KMS-11 (cell line): Measurements from ENCODE around the gene ARID1B.

Source experiments
- H2AFZ ChIP-seq: fragments of 200-600 bp; sonication (generic); 2 replicates; pipeline ENCODE4 v1.6.1; 2016; ENCODE audit warnings: antibody characterized with exemption, mixed run types, low read depth
- H3K27ac ChIP-seq: fragments of 200-600 bp; sonication (generic); 2 replicates; pipeline ENCODE4 v1.6.1; 2016; ENCODE audit warnings: mild to moderate bottlenecking, mixed run types
- H3K27me3 ChIP-seq: fragments of 200-600 bp; sonication (generic); 2 replicates; pipeline ENCODE4 v1.6.1; 2017; ENCODE audit warnings: mild to moderate bottlenecking, low read depth, mixed run types, moderate library complexity; ENCODE audit not compliant: insufficient read depth
- H3K36me3 ChIP-seq: fragments of 200-600 bp; sonication (generic); 2 replicates; pipeline ENCODE4 v1.6.1; 2017; ENCODE audit warnings: mild to moderate bottlenecking, mixed run types; ENCODE audit not compliant: insufficient read depth
- H3K4me1 ChIP-seq: fragments of 200-600 bp; sonication (generic); 2 replicates; pipeline ENCODE4 v1.6.1; 2016; ENCODE audit warnings: mild to moderate bottlenecking, low read depth, mixed run types; ENCODE audit not compliant: poor library complexity, severe bottlenecking
- H3K4me2 ChIP-seq: fragments of 200-600 bp; sonication (generic); 2 replicates; pipeline ENCODE4 v1.7.0; 2016; ENCODE audit warnings: mild to moderate bottlenecking, mixed run types
- H3K4me3 ChIP-seq: fragments of 200-600 bp; sonication (generic); IDR thresholded peaks from 2 replicates; pipeline ENCODE4 v1.6.1; 2017; ENCODE audit warnings: low read depth, low read length, mixed read lengths; ENCODE audit not compliant: insufficient read depth
- H3K79me2 ChIP-seq: fragments of 200-600 bp; sonication (generic); 2 replicates; pipeline ENCODE4 v1.6.1; 2016; ENCODE audit warnings: low read depth, mixed run types; ENCODE audit not compliant: insufficient read depth
- H3K9ac ChIP-seq: fragments of 200-600 bp; sonication (generic); 2 replicates; pipeline ENCODE4 v1.6.1; 2016; ENCODE audit warnings: mild to moderate bottlenecking, mixed run types
- H4K20me1 ChIP-seq: fragments of 200-600 bp; sonication (generic); 2 replicates; pipeline ENCODE4 v1.6.1; 2016; ENCODE audit warnings: mild to moderate bottlenecking, mixed run types; ENCODE audit not compliant: insufficient read depth
- CTCF ChIP-seq: fragments of 200-600 bp; sonication (generic); conservative IDR thresholded peaks from 2 replicates; pipeline ENCODE4 v1.6.1; 2017; ENCODE audit warnings: low read depth, mild to moderate bottlenecking, antibody characterized with exemption, low read length, moderate library complexity, mixed read lengths

The ARID1B gene

GRCh38 chr6:157158897-157159296, 381.7 kb downstream of the ARID1B start:
- no peak overlapping the region for H3K9ac ChIP-seq
- no peak overlapping the region for H2AFZ ChIP-seq
- no peak overlapping the region for H3K4me3 ChIP-seq
- H3K27me3 ChIP-seq, result no peaks in the 10 kb centered on the region
- H4K20me1 ChIP-seq, result no peaks in the 10 kb centered on the region
- no peaks in the 10 kb centered on the region for H3K36me3 ChIP-seq
- no peak for TF ChIP-seq CTCF
- no peak overlapping the region for H3K4me2 ChIP-seq
- no peaks in the 10 kb centered on the region for H3K4me1 ChIP-seq
- H3K27ac ChIP-seq, result no peak overlapping the region
- H3K79me2 ChIP-seq, result no peaks in the 10 kb centered on the region

GRCh38 chr6:157159348-157159747, 382.2 kb downstream of the ARID1B start:
- Histone ChIP-seq H3K27ac (no peak overlapping the region), H3K4me1 (no peaks in the 10 kb centered on the region), H3K36me3 (no peaks in the 10 kb centered on the region), H2AFZ (no peak overlapping the region), H3K4me2 (no peak overlapping the region), H3K27me3 (no peaks in the 10 kb centered on the region), H3K79me2 (no peaks in the 10 kb centered on the region), H3K9ac (no peak overlapping the region), H4K20me1 (no peaks in the 10 kb centered on the region), H3K4me3 (no peak overlapping the region)
- no peak for TF ChIP-seq CTCF

GRCh38 chr6:157161912-157162311, 384.7 kb downstream of the ARID1B start:
- no peaks in the 10 kb centered on the region for H3K36me3 ChIP-seq
- H3K4me3 ChIP-seq, result no peak overlapping the region
- H3K27ac ChIP-seq, result no peak overlapping the region
- H4K20me1 ChIP-seq, result no peaks in the 10 kb centered on the region
- H3K9ac ChIP-seq, result no peak overlapping the region
- no peak for TF ChIP-seq CTCF
- no peak overlapping the region for H3K4me2 ChIP-seq
- no peak overlapping the region for H2AFZ ChIP-seq
- no peaks in the 10 kb centered on the region for H3K4me1 ChIP-seq
- no peaks in the 10 kb centered on the region for H3K27me3 ChIP-seq
- H3K79me2 ChIP-seq, result no peaks in the 10 kb centered on the region

GRCh38 chr6:157162766-157163433, 385.7 kb downstream of the ARID1B start:
- Histone ChIP-seq H3K36me3 (no peaks in the 10 kb centered on the region), H3K4me1 (no peaks in the 10 kb centered on the region), H3K79me2 (no peaks in the 10 kb centered on the region), H3K27me3 (no peaks in the 10 kb centered on the region), H4K20me1 (no peaks in the 10 kb centered on the region), H3K27ac (no peak overlapping the region), H2AFZ (no peak overlapping the region), H3K9ac (no peak overlapping the region), H3K4me2 (no peak overlapping the region), H3K4me3 (no peak overlapping the region)
- TF ChIP-seq CTCF, result no peak
